Measurements from ENCODE around the gene PBX3.

The PBX3 gene

GRCh38 chr9:125919565-125919964, 172.4 kb downstream of the PBX3 start:
- no peak for TF ChIP-seq CTCF (IDR thresholded peaks at IDR 0.05; ENCODE audit: control insufficient read depth, insufficient read depth, low read depth, low read length, missing control alignments)
- no peak overlapping the region for H3K4me3 ChIP-seq (ENCODE audit: control insufficient read depth, low read depth, low read length)
- no peak for DNase-seq (ENCODE audit: low read depth)

GRCh38 chr9:125920402-125920801, 173.2 kb downstream of the PBX3 start:
- DNase-seq (ENCODE audit: low read depth), result no peak
- no peak overlapping the region for H3K4me3 ChIP-seq (ENCODE audit: control insufficient read depth, low read depth, low read length)
- no peak for TF ChIP-seq CTCF (IDR thresholded peaks at IDR 0.05; ENCODE audit: control insufficient read depth, insufficient read depth, low read depth, low read length, missing control alignments)

- no peak overlapping the region for H3K4me3 ChIP-seq (ENCODE audit: control insufficient read depth, low read depth, low read length)
- no peak for TF ChIP-seq CTCF (IDR thresholded peaks at IDR 0.05; ENCODE audit: control insufficient read depth, insufficient read depth, low read depth, low read length, missing control alignments)
- DNase-seq (ENCODE audit: low read depth), result no peak
These were observed 175.7 kb downstream of the PBX3 start for GRCh38 chr9:125922854-125923253.

GRCh38 chr9:125924351-125924750, 177.2 kb downstream of the PBX3 start:
- TF ChIP-seq CTCF (IDR thresholded peaks at IDR 0.05; ENCODE audit: control insufficient read depth, insufficient read depth, low read depth, low read length, missing control alignments), result no peak
- no peak for DNase-seq (ENCODE audit: low read depth)
- H3K4me3 ChIP-seq (ENCODE audit: control insufficient read depth, low read depth, low read length), result no peak overlapping the region

DNA sequence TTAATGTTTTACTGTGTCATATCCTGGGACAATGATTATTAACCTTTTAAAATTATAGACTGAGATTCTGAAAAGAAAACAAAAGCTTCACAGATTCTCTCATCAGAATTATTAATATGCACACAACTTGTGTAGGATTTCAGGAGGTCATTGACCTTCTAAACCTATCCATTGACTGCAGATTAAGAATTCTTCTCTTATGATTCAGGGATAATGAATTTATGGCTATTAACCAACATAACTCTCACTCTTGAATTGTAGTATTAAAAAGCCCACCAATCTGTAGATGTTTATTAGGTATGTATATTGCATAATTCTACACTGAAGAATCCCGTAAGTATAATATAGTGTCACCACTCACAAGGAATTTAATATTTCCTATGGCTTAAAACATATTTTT, 179.8 kb downstream of the PBX3 start:
- no peak overlapping the region for H3K4me3 ChIP-seq (ENCODE audit: control insufficient read depth, low read depth, low read length)
- no peak for TF ChIP-seq CTCF (IDR thresholded peaks at IDR 0.05; ENCODE audit: control insufficient read depth, insufficient read depth, low read depth, low read length, missing control alignments)
- DNase-seq (ENCODE audit: low read depth), result no peak

GRCh38 chr9:125929846-125930245, 182.7 kb downstream of the PBX3 start:
- DNase-seq (ENCODE audit: low read depth), result no peak
- no peak for TF ChIP-seq CTCF (IDR thresholded peaks at IDR 0.05; ENCODE audit: control insufficient read depth, insufficient read depth, low read depth, low read length, missing control alignments)
- no peak overlapping the region for H3K4me3 ChIP-seq (ENCODE audit: control insufficient read depth, low read depth, low read length)

DNA sequence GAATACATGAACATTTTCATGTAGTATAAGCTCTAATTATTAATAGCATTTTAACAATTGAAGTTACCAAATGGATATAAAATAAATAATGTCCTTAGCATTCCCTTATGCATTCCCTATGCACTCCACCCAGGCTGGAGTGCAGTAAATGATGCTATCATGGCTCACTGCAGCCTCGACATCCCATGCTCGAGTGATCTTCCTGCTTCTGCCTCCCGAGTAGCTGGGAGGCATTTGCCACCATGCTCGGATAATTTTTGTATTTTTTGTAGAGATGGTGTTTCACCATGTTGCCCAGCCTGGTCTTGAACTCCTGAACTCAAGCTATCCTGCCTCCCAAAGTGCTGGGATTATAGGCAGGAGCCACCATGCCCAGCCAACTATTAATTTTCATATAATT, 184.0 kb downstream of the PBX3 start:
- no peak for TF ChIP-seq CTCF (IDR thresholded peaks at IDR 0.05; ENCODE audit: control insufficient read depth, insufficient read depth, low read depth, low read length, missing control alignments)
- no peak overlapping the region for H3K4me3 ChIP-seq (ENCODE audit: control insufficient read depth, low read depth, low read length)
- no peak for DNase-seq (ENCODE audit: low read depth)
